CD4-positive, alpha-beta T cell (primary cell): ENCODE data around the gene PRKN. TPM values are rescaled to one million over a fixed set of nuclear protein-coding genes. Genes with fewer than 3 reads are reported as not detected.

Experiments
- ATAC-seq: fragments of 200-7000 bp; cut with Tn5 transposase; one replicate; pipeline ENCODE4 v1.10.0; 2022; ENCODE audit warnings: mild to moderate bottlenecking; ENCODE audit not compliant: poor library complexity
- CTCF ChIA-PET: fragments of 350-600 bp; sonication (Branson Sonifier 250); formaldehyde crosslinking; loops from one replicate; lab custom pipeline; 2021; ENCODE audit warnings: antibody characterized with exemption, inconsistent platforms; lab: Charles Lee
- POLR2A ChIA-PET: fragments of 350-600 bp; sonication (Branson Sonifier 250); formaldehyde crosslinking; loops from one replicate; lab custom pipeline; 2021; ENCODE audit warnings: antibody characterized with exemption, inconsistent platforms; lab: Charles Lee
- DNase-seq, 14 experiments: peaks; one replicate each; pipeline ENCODE4 v3.0.0-alpha.2; 2013 to 2020; ENCODE audit warnings: mixed read lengths in 2 of 14
- H3K27ac ChIP-seq, 2 donors: one replicate each; pipeline versions ENCODE4 v1.5.1 to v1.7.0; 2013; ENCODE audit warnings: low read length in 2 of 2, low read depth in 1 of 2, mild to moderate bottlenecking in 1 of 2
- H3K27me3 ChIP-seq, 2 experiments: 1 replicate in 1 of 2; 2 replicates in 1 of 2; pipeline versions ENCODE4 v1.6.1 to v1.7.0; 2013; ENCODE audit warnings: low read length in 2 of 2, control low read depth in 1 of 2, mild to moderate bottlenecking in 1 of 2, moderate library complexity in 1 of 2; ENCODE audit not compliant: insufficient read depth in 2 of 2, control insufficient read depth in 1 of 2
- H3K36me3 ChIP-seq: one replicate; pipeline ENCODE4 v1.6.1; 2013; ENCODE audit warnings: low read length, control low read depth; ENCODE audit not compliant: insufficient read depth
- H3K4me1 ChIP-seq: one replicate; pipeline ENCODE4 v1.6.1; 2013; ENCODE audit warnings: low read length, control low read depth; ENCODE audit not compliant: insufficient read depth
- H3K4me3 ChIP-seq: one replicate; pipeline ENCODE4 v1.5.1; 2013; ENCODE audit warnings: mild to moderate bottlenecking, low read length, moderate library complexity
- H3K9me3 ChIP-seq, 2 experiments: 1 replicate in 1 of 2; 2 replicates in 1 of 2; pipeline versions ENCODE4 v1.6.1 to v1.7.0; 2013; ENCODE audit warnings: low read length in 2 of 2, mild to moderate bottlenecking in 2 of 2, control low read depth in 1 of 2, moderate library complexity in 1 of 2; ENCODE audit not compliant: control insufficient read depth in 1 of 2, insufficient read depth in 1 of 2
- H3K27ac Mint-ChIP-seq: one replicate; pipeline ENCODE4 v1.8.0; 2020; ENCODE audit warnings: mixed read lengths
- H3K27me3 Mint-ChIP-seq: one replicate; pipeline ENCODE4 v1.8.0; 2021; ENCODE audit warnings: mixed read lengths
- H3K36me3 Mint-ChIP-seq: one replicate; pipeline ENCODE4 v1.8.0; 2021; ENCODE audit warnings: low read depth, mixed read lengths
- H3K4me1 Mint-ChIP-seq: one replicate; pipeline ENCODE4 v1.8.0; 2021; ENCODE audit warnings: low read depth, mixed read lengths
- H3K4me3 Mint-ChIP-seq: one replicate; pipeline ENCODE4 v1.8.0; 2020; ENCODE audit warnings: mild to moderate bottlenecking, mixed read lengths
- H3K9me3 Mint-ChIP-seq: one replicate; pipeline ENCODE4 v1.8.0; 2020; ENCODE audit warnings: mixed read lengths
- intact Hi-C, 2 experiments: fragments of 100-400 bp; cut with DNase I in 1 of 2; cut with micrococcal nuclease in 1 of 2; formaldehyde crosslinking; loops; one replicate each; pipeline versions ENCODE4 v1.15.1 to v1.9.0; 2023 to 2025; cut with DNase I, micrococcal nuclease
- total RNA-seq, 174 experiments: library from RNA in 2 of 174; stranded (reverse) in 2 of 174; gene quantifications; one replicate each; pipeline ENCODE4 v1.2.3 and lab custom pipeline; 2021 to 2026
- TF ChIP-seq, protein P1 (sequence below): fragments of 200-600 bp; IDR thresholded peaks from one replicate; pipeline ENCODE4 v1.8.0; 2022; ENCODE audit warnings: antibody characterized with exemption, mild to moderate bottlenecking

PRKN gene
- total RNA-seq, 2 experiments from 2014 or later, result 5.2 to 5.4 TPM

- Mint-ChIP-seq H3K27me3 (no peaks in the 10 kb centered on the region), H3K36me3 (no peaks in the 10 kb centered on the region), H3K4me1 (no peaks in the 10 kb centered on the region), H3K9me3 (no peaks in the 10 kb centered on the region), H3K4me3 (no peak overlapping the region), H3K27ac (no peak overlapping the region)
- TF ChIP-seq, protein P1, sequence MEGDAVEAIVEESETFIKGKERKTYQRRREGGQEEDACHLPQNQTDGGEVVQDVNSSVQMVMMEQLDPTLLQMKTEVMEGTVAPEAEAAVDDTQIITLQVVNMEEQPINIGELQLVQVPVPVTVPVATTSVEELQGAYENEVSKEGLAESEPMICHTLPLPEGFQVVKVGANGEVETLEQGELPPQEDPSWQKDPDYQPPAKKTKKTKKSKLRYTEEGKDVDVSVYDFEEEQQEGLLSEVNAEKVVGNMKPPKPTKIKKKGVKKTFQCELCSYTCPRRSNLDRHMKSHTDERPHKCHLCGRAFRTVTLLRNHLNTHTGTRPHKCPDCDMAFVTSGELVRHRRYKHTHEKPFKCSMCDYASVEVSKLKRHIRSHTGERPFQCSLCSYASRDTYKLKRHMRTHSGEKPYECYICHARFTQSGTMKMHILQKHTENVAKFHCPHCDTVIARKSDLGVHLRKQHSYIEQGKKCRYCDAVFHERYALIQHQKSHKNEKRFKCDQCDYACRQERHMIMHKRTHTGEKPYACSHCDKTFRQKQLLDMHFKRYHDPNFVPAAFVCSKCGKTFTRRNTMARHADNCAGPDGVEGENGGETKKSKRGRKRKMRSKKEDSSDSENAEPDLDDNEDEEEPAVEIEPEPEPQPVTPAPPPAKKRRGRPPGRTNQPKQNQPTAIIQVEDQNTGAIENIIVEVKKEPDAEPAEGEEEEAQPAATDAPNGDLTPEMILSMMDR, result no peak
- H3K9me3 ChIP-seq, result no peaks in the 10 kb centered on the region
- ChIA-PET CTCF (no interaction called here), POLR2A (no interaction called here)
- H3K36me3 ChIP-seq, result no peaks in the 10 kb centered on the region
- H3K4me3 ChIP-seq, result no peak overlapping the region
- no peak overlapping the region for H3K27ac ChIP-seq
- no peaks in the 10 kb centered on the region for H3K4me1 ChIP-seq
- intact Hi-C loops, result no loop called here
- no peak for DNase-seq
- H3K27me3 ChIP-seq, result no peaks in the 10 kb centered on the region
- ATAC-seq, result no peak
These were observed 1379.0 kb downstream of the PRKN start for GRCh38 chr6:161348628-161348994.

GRCh38 chr6:161347988-161348627 lies 1379.5 kb downstream of the PRKN start:
- Mint-ChIP-seq H3K4me1 (no peaks in the 10 kb centered on the region), H3K4me3 (no peak overlapping the region), H3K27ac (no peak overlapping the region), H3K9me3 (no peaks in the 10 kb centered on the region), H3K36me3 (no peaks in the 10 kb centered on the region), H3K27me3 (no peaks in the 10 kb centered on the region)
- TF ChIP-seq, protein P1, result no peak
- no peak overlapping the region for H3K27ac ChIP-seq
- ATAC-seq (no peak), DNase-seq (no peak)
- H3K4me3 ChIP-seq, result no peak overlapping the region
- intact Hi-C loops, result no loop called here
- ChIA-PET POLR2A (no interaction called here), CTCF (no interaction called here)
- no peaks in the 10 kb centered on the region for H3K9me3 ChIP-seq
- no peaks in the 10 kb centered on the region for H3K4me1 ChIP-seq
- H3K36me3 ChIP-seq, result no peaks in the 10 kb centered on the region
- no peaks in the 10 kb centered on the region for H3K27me3 ChIP-seq

DNA sequence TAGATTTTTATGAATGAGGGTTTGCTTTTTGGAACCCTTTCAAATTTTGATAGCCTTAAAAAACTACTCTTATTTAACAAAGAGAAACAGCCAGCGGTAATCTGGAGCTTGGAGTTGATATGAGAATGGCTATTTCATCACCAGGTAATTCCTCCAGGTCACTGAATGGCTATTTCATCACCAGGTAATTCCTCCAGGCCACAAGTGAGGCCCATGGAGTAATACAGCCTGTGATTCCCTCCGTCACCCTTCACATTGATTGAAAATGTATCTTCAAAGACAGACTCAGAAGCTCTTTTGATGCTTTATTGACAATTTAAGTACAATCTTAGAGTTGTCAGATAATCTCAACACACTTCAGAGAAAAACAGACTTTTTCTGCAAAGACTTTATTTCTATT lies 1380.4 kb downstream of the PRKN start:
- no peaks in the 10 kb centered on the region for H3K27me3 Mint-ChIP-seq
- ATAC-seq, result no peak
- CTCF ChIA-PET, result no interaction called here
- no peaks in the 10 kb centered on the region for H3K9me3 Mint-ChIP-seq
- no peaks in the 10 kb centered on the region for H3K36me3 Mint-ChIP-seq
- no peak for DNase-seq
- Histone ChIP-seq H3K27me3 (no peaks in the 10 kb centered on the region), H3K27ac (no peak overlapping the region), H3K9me3 (no peaks in the 10 kb centered on the region), H3K4me3 (no peak overlapping the region), H3K4me1 (no peaks in the 10 kb centered on the region), H3K36me3 (no peaks in the 10 kb centered on the region)
- H3K27ac Mint-ChIP-seq, result no peak overlapping the region
- no peaks in the 10 kb centered on the region for H3K4me1 Mint-ChIP-seq
- no peak overlapping the region for H3K4me3 Mint-ChIP-seq
- TF ChIP-seq, protein P1, result no peak
- intact Hi-C loops, result no loop called here
- POLR2A ChIA-PET, result no interaction called here
